Embryonic facial prominence (tissue), 1 donor: Measurements from ENCODE around the gene BCOR.

Experiments
- DNase-seq: peaks from one replicate; pipeline ENCODE4 v3.0.0-alpha.2; 2016; ENCODE audit errors: extremely low spot score

BCOR gene

GRCh38 chrX:40112996-40113395 is 15.2 kb upstream of the BCOR start:
- no peak for DNase-seq

GRCh38 chrX:40111868-40112267 is 14.1 kb upstream of the BCOR start:
- DNase-seq, result no peak

GRCh38 chrX:40109288-40110008 is 11.7 kb upstream of the BCOR start:
- DNase-seq, result no peak

DNA sequence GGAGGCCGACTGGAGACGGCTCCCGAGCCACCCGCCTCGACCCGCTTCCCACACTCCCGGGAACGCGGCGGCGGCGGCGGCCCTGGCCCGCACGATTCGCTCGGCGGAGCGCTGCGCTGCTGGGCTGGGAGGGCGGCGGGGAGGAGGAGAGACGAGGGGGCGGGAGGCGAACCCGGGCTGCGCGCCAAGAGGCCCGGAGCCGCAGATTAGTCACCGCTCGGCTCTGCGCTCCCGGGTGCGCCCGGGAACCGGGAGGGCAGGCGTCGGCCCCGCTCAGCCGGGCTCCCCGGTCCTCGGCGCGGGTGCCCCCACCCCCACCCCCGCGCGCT is 11.2 kb upstream of the BCOR start:
- DNase-seq, result no peak

DNA sequence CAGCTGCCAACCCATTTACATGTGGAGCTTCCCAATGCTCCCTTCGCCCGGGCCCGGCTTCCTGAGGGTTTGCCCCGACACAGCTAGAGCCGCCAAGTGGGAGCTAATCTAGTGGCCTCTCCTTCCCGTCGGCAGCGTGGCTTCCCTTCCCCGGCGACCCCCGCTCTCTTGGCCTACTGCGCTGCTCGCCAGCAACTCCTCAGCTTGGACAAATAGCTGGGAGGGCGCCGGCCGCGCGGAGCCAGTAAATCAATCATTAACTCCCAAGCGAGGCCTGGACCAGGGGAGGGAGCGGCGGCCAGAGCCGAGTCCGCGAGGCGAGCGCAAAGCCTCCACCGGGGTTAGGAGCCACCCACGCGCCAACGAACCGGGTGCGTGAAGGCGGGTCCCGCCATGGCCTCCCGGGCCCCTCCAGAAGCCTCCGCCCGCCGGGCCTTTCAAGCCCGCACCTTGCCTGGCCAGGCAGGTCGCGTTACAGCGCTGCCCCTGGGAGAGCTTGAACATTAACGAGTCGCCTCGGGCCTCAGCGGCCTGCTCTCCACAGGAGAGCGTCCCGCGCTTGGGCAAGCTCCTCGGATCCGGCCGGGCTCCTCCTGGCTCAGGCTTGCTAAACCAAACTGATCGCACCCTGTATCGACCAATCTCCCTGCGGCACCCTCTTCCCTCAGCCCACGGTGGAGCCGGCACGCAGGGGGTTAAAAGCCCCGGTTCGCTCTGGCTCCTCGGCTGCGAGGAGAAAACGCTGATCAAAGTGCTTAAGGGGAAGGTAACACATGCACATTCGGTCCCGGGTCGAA is 10.6 kb upstream of the BCOR start:
- DNase-seq, result no peak

DNA sequence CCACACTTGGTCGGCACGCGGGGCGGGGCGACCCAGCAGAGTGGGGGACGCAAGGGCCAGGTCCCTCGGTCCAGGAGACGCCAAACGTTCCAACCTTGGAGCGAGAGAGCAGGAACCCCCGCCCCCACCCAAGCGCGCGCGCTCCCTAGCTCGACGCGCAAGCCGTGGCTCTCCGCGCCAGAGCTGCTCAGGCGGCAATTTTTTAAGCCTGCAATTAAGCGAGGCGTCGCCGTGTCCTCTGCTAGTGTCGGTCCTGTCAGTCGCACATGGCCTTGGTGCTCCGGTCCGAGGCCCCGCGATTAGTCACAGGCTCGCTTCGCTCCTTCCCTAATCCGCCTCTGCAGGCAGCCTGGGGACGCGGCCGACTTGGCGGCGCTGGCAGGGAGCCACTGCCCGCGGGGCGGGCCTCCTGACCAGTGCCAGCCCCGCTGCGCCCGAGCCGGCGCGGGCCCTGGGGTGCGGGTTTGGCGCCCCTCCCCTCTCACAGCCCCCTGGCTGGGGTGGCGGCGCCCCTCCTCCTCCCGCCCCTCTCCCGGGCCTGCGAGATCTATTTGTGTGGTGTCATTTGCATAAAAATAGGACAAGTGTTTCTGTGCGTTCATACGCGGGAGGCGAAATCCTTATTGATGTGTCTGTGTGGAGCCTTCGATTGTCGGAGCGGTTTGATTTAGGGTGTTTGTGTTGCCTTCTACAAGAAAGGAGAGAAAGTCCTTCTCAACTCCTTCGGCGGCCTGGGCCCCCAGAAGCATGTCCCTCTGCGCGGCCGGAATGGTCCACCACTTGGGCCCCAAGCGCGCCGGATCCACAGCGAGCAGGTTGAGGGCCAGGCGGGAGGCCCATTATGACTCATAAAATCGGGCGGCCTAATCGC is 9.8 kb upstream of the BCOR start:
- no peak for DNase-seq

- no peak for DNase-seq
Observed at GRCh38 chrX:40106676-40107290, 9.0 kb upstream of the BCOR start.

DNA sequence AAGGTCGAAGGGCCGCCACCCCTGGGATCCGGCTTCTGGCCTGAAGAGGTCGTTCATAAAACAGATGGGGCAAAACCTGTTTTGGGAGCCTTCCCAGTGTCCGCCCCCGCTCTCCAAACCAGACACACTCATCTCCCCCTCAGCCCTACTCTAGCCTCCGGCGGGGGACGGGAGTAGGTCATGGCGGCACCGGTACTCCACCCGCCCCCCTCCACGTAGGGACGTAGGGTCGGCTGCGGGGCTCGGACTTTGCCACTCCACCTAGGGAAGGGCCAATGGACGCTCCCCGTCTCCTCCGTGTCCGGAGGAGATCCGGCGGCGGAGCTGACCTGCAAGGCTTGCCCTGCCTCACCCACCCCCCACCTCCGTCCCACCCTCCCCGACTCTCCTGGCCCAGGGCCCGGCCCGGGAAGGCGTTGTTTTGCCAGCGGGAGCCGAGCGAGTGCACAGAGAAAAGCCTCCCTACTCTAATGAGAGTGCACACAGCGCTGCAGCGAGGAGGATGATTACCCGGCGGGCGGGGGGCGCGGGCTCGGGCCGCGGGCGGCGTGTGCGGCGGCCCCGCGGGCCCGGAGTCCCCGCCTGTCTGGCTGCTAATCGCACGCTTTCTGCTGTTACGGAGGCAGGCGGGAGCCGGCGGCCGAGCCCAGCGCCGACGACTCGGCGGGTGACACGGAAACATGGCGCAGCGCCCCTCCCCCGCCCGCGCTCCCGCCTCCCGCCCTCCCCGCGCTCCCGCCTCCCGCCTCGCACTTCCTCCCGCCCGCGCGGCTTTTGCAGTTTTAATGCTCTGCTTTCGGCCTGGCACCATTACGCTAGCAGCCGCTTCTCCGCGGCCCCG is 8.3 kb upstream of the BCOR start:
- DNase-seq, result no peak

DNA sequence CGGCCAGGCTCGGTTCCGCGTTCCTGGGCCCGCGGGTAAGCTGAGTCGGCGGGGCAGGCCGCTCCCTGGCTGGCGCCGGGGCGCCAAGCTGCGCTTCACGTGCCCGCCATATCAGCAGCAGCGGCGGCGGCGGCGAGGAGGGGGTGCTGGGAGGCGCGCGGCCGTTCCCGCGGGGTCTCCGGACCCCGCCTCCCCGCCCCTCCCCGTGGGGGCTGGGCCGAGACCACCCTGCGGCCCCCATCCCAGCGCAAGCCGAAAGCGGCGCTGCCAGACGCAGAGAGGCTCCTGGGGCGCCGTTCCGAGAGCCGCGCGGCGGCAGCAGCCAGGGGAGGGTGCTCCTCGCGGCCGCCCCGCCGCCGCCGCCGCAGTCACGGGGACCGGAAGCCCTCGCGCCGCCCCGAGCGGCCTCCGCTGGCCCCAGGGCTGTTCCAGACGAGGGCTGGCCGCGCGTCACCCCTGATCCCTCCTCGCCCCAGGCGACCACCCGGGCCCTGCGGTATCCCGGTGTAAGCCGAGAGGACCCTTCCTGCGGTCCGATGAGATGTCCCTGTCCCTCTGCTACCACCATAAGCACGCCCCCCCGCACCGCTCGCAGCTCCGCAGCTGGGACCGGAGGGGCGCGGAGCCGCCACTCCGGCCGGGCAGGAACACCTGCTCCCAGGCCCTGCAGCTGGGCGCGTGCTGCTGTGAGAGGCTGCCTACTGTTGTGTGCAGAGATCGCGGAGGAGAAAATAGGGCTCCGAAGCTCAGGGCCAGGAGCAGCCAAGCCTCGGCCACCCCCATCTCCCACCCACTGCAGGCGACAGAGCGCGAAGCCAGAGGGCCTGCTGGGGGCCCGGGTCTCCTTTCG is 7.5 kb upstream of the BCOR start:
- DNase-seq, result no peak

- no peak for DNase-seq
Observed at GRCh38 chrX:40104630-40104984, 6.8 kb upstream of the BCOR start.

GRCh38 chrX:40103565-40104323 is 6.0 kb upstream of the BCOR start:
- DNase-seq, result no peak

- DNase-seq, result no peak
Observed at GRCh38 chrX:40102393-40103381, 4.9 kb upstream of the BCOR start.

DNA sequence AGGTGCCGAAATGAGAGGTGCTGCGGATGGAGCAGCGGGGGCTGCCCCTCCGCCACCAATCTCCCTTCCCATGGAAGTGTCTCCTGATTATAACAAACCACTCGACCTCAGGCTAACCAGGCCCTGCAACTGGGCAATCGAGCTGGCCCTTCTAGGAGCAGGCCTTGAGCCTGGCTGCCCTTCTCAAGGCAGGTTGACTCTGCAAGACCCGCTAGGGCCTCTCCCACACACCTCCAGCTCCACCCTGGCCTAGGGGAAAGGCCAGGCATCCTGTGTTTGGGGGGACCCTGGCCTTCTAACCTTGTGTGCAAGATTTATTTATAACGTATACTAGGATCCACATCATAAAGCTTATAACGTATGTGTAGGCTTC is 3.7 kb upstream of the BCOR start:
- no peak for DNase-seq

GRCh38 chrX:40100537-40101429 is 3.0 kb upstream of the BCOR start:
- DNase-seq, result no peak

DNA sequence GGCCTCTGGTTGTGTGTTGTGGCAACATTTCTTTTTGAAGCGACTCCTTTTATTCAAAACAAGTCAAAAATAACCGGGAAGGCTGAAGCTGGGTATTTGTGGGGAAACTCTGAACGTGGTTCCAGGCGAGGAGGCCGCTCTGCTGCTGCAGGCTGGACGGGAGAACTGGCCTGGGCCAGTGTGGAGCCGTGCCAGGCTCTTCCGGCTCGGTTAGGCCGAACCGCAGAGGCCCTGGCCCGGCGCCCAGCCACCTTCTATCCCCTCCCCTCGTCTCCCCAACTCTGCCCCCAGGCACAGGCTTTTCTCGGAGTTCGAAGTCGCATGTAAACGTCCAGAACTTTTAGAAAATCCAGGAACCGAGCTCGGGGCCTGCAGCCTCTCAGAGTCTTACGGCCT is 2.4 kb upstream of the BCOR start:
- DNase-seq, result no peak

GRCh38 chrX:40099055-40099958 is 1.5 kb upstream of the BCOR start:
- DNase-seq, result no peak
